Heart left ventricle (tissue), 16 donors: ENCODE results near the gene WARS2. TPM values are rescaled to one million over a fixed set of nuclear protein-coding genes. Genes with fewer than 3 reads are reported as not detected.
A peak's percentile ranks its signal among the peaks of the same experiment; 100 is the strongest.

ENCODE experiments used
- ATAC-seq, 4 donors: fragments of 200-7000 bp; cut with Tn5 transposase; one replicate each; pipeline ENCODE4 v1.9.1; 2020 to 2022; ENCODE audit warnings: moderate library complexity in 4 of 4, mild to moderate bottlenecking in 3 of 4, moderate number of reproducible peaks in 1 of 4
- DNase-seq, 5 donors: peaks; one replicate each; pipeline ENCODE4 v3.0.0-alpha.2; 2020
- H3K27ac ChIP-seq, 12 donors: fragments of 200-600 bp; sonication (generic) in 4 of 12; one replicate each; pipeline versions ENCODE4 v1.5.0 to v1.8.0; 2016 to 2022; ENCODE audit warnings: mild to moderate bottlenecking in 2 of 12
- H3K27me3 ChIP-seq, 9 donors: fragments of 200-600 bp; sonication (generic) in 2 of 9; one replicate each; pipeline versions ENCODE4 v1.5.1 to v1.8.0; 2016 to 2022; ENCODE audit warnings: mild to moderate bottlenecking in 3 of 9
- H3K36me3 ChIP-seq, 9 donors: fragments of 200-600 bp; sonication (generic) in 2 of 9; one replicate each; pipeline versions ENCODE4 v1.5.0 to v1.8.0; 2018 to 2022; ENCODE audit warnings: mild to moderate bottlenecking in 2 of 9
- H3K4me1 ChIP-seq, 12 donors: fragments of 200-600 bp; sonication (generic) in 4 of 12; one replicate each; pipeline versions ENCODE4 v1.5.0 to v1.8.0; 2016 to 2022; ENCODE audit warnings: mild to moderate bottlenecking in 3 of 12
- H3K4me3 ChIP-seq, 12 donors: fragments of 200-600 bp; sonication (generic) in 4 of 12; one replicate each; pipeline versions ENCODE4 v1.5.0 to v1.8.0; 2017 to 2022; ENCODE audit warnings: mild to moderate bottlenecking in 9 of 12, moderate library complexity in 4 of 12
- H3K9me3 ChIP-seq, 12 donors: fragments of 200-600 bp; sonication (generic) in 4 of 12; one replicate each; pipeline versions ENCODE4 v1.5.0 to v1.8.0; 2016 to 2022; ENCODE audit warnings: mild to moderate bottlenecking in 1 of 12
- CTCF ChIP-seq, 12 donors: fragments of 200-600 bp; sonication (generic) in 4 of 12; IDR thresholded peaks; one replicate each; pipeline versions ENCODE4 v1.5.0 to v1.8.0; 2018 to 2022; ENCODE audit warnings: antibody characterized with exemption in 12 of 12, mild to moderate bottlenecking in 5 of 12
- POLR2A ChIP-seq, 2 donors: fragments of 450-650 bp; IDR thresholded peaks; one replicate each; pipeline ENCODE4 v1.6.1; 2017; ENCODE audit warnings: antibody characterized with exemption in 2 of 2, mild to moderate bottlenecking in 2 of 2, moderate library complexity in 2 of 2
- WGBS, 4 donors: extraction: QIAGEN DNeasy Blood & Tissue Kit in 2 of 4; methylation state at CpG; one replicate each; pipeline versions ENCODE4 v1.1.5 to v1.1.7; 2013 to 2018; 5-methylcytosine and 5-hydroxymethylcytosine counted together
- intact Hi-C, 10 donors: fragments of 100-400 bp; cut with DNase I; formaldehyde crosslinking; loops; one replicate each; pipeline versions ENCODE4 v1.11.1 to v1.14.2; 2022
- polyA plus RNA-seq, 2 donors: library from polyadenylated mRNA; stranded (reverse); fragments of 200-250 nt; gene quantifications; one replicate each; pipeline ENCODE4 v1.2.3, GENCODE V29; 2013
- total RNA-seq, 9 donors: library from RNA; depleted of rRNA in 2 of 9; stranded (reverse); fragments of >200 nt in 2 of 9; fragmentation: NEBNext Ultra II Directional in 3 of 9; extraction: Animal tissue kit (Norgen Biotek cat#: 25700) in 3 of 9; gene quantifications; one replicate each; pipeline versions ENCODE4 v1.1.0 to v1.2.4, GENCODE V29; 2016 to 2023
- donor health status: ischemic (EF 13 %, LVEDD 7.1; RV severe dilation, severe dysfunction).
- donor health status: healthy with polysubstance abuse.
- donor health status: DM: no; HTN: yes; CAD: no.
- donor health status: DM: no; HTN: no; CAD: no.
- donor health status: ischemic (EF 25% LVEDD 6.9; RV normal size, moderate dysfunction).
- donor health status: ischemic (EF 25% LVEDD 5.7; RV mildly dilated, moderate dysfunction).
- donor health status: healthy.
- donor health status: DM: yes; HTN: yes; CAD: no.
- donor health status: ischemic (EF 35%, LVEDD 5.7; RV mildly dilated, moderate dysfunction).
- donor health status: nonischemic (EF 11% LVEDD 7.7; RV severe dilation, severe dysfunction).
- donor health status: DM: yes; HTN: yes; CAD: no.
- donor health status: PGD.
- donor health status: ischemic (EF 29% LVEDD 5.4; RV normal size, mild dysfunction).
- donor health status: nonischemic (EF 23%, LVEDD 6.1; RV moderate dilation, normal function).

The WARS2 gene
- total and polyA plus RNA-seq, 11 donors, result 3.9 to 15.5 (median 11.9) TPM

- DNase-seq (no peak), ATAC-seq (no peak)
- WGBS, 4 donors, result 75 to 80% (median 79%) methylated on average over 4 of the region's 4 CpGs
- Histone ChIP-seq H3K9me3 (no peaks in the 10 kb centered on the region), H3K27ac (no peak overlapping the region), H3K4me3 (no peak overlapping the region), H3K4me1 (peaks cover 0 to 31% (median 7%) of the 10 kb centered on the region in 12 donors), H3K27me3 (no peaks in the 10 kb centered on the region), H3K36me3 (peaks cover 0 to 18% (median 0%) of the 10 kb centered on the region in 9 donors)
- no peak for TF ChIP-seq POLR2A (IDR thresholded peaks at IDR 0.05)
- TF ChIP-seq CTCF (IDR thresholded peaks at IDR 0.05), result no peak
- intact Hi-C loops, result loop anchor here in 1 of 10 donors (10.0 kb wide), 1 partner anchor 102 kb away; no protein-coding TSS in a partner anchor
Observed at GRCh38 chr1:119146466-119146865, 6.0 kb upstream of the WARS2 start.

DNA sequence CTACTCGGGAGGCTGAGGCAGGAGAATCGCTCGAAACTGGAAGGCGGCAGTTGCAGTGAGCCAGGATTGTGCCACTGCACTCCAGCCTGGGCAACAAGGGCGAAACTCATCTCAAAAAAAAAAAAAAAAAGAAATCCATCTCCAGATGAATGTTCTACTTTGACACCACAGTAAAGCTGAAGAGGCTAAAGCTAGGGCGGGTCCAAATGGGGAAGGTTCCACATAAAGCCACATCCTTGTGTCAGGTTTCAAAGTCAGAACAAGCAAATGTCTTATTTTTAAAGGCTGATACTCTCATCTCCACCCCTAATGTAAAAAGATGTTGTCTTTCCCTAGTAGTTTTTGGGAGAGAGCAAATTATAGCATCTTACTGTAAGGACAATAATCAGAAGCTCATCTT, 4.4 kb upstream of the WARS2 start:
- 96 to 98% (median 97%) methylated on average over 6 of the region's 6 CpGs for WGBS, 4 donors
- intact Hi-C loops, result loop anchor here in 2 of 10 donors (5.0 to 10.0 kb wide), 2 partner anchors 53 to 100 kb away; no protein-coding TSS in a partner anchor
- no peak overlapping the region for H3K4me3 ChIP-seq
- TF ChIP-seq CTCF (IDR thresholded peaks at IDR 0.05), result no peak
- no peak for TF ChIP-seq POLR2A (IDR thresholded peaks at IDR 0.05)
- ATAC-seq, result no peak
- H3K27me3 ChIP-seq, result no peaks in the 10 kb centered on the region
- no peak for DNase-seq
- H3K4me1 ChIP-seq, result peaks cover 0 to 39% (median 14%) of the 10 kb centered on the region in 12 donors
- H3K36me3 ChIP-seq, result peaks cover 0 to 18% (median 0%) of the 10 kb centered on the region in 9 donors
- H3K27ac ChIP-seq, result no peak overlapping the region
- H3K9me3 ChIP-seq, result no peaks in the 10 kb centered on the region

DNA sequence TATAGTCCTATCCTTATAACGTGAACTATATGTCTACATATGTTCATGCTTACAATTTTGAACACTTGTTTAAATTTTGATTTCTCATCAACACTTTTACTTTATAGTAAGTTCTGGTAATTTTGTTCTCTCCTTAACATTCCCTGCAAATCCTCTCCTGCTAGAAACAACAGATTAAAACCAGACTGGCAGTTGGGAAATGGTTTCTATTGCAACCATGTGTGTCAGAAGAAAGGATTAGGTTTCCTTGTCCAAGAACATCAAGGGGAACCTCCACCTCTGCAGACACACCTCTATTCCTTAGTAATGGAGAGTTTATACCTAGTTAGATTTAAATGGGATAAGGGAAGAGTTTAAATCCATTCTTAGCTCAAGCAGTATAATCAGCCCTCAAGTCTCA, 3.3 kb upstream of the WARS2 start:
- Histone ChIP-seq H3K4me1 (peaks cover 0 to 49% (median 22%) of the 10 kb centered on the region in 12 donors), H3K4me3 (no peak overlapping the region), H3K27ac (no peak overlapping the region), H3K27me3 (no peaks in the 10 kb centered on the region), H3K9me3 (no peaks in the 10 kb centered on the region), H3K36me3 (peaks cover 0 to 18% (median 0%) of the 10 kb centered on the region in 9 donors)
- DNase-seq (no peak), ATAC-seq (no peak)
- TF ChIP-seq CTCF (IDR thresholded peaks at IDR 0.05) (no peak), POLR2A (IDR thresholded peaks at IDR 0.05) (no peak)
- 90 to 96% (median 94%) methylated on average over 1 of the region's 1 CpG for WGBS, 4 donors
- intact Hi-C loops, result loop anchor here in 2 of 10 donors (5.0 to 10.0 kb wide), 2 partner anchors 51 to 99 kb away; no protein-coding TSS in a partner anchor

DNA sequence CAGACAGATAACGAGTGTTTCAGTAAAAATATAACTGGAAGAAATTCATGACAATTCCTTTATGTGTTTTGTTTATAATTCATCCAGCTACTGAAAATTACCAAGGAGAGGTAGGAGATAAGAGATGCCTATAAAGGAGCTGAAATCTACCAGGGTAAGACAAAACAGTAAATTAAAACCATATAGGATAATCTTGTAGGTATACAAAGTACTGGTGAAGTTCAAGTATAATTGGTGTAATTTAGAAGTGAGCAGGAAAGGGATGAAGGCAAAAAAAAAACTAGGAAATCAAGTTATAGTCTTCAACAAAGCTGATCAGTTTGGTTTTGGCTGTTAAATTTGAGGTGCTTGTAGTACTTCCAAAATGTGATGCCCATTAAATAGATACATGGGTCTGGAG, 1.2 kb upstream of the WARS2 start:
- H3K4me3 ChIP-seq, result peak overlapping the region in 3 of 12 donors; percentile 60 to 75 (median 63)
- 94 to 98% (median 98%) methylated on average over 1 of the region's 1 CpG for WGBS, 4 donors
- no peak overlapping the region for H3K27ac ChIP-seq
- no peaks in the 10 kb centered on the region for H3K9me3 ChIP-seq
- TF ChIP-seq POLR2A (IDR thresholded peaks at IDR 0.05), result no peak
- H3K4me1 ChIP-seq, result peaks cover 0 to 43% (median 22%) of the 10 kb centered on the region in 12 donors
- no peaks in the 10 kb centered on the region for H3K27me3 ChIP-seq
- intact Hi-C loops, result loop anchor here in 2 of 10 donors (5.0 to 10.0 kb wide), 2 partner anchors 49 to 97 kb away; no protein-coding TSS in a partner anchor
- ATAC-seq (no peak), DNase-seq (no peak)
- peaks cover 0 to 8% (median 0%) of the 10 kb centered on the region in 9 donors for H3K36me3 ChIP-seq
